Mesothelial cell of epicardium (in vitro differentiated cells): ENCODE measurements around the gene ARHGEF12. TPM values are rescaled to one million over a fixed set of nuclear protein-coding genes. Genes with fewer than 3 reads are reported as not detected.

Experiments used
- DNase-seq, 2 experiments: peaks; one replicate each; pipeline ENCODE4 v3.0.0; 2021; ENCODE audit warnings: low spot score in 2 of 2; ENCODE audit not compliant: unreplicated experiment in 2 of 2
- H3K27ac Mint-ChIP-seq: 2 replicates; pipeline ENCODE4 v1.8.0; 2021; ENCODE audit warnings: mixed read lengths
- H3K27me3 Mint-ChIP-seq: 2 replicates; pipeline ENCODE4 v1.8.0; 2021; ENCODE audit warnings: low read depth, mixed read lengths
- H3K36me3 Mint-ChIP-seq: 2 replicates; pipeline ENCODE4 v1.8.0; 2021; ENCODE audit warnings: mixed read lengths
- H3K4me1 Mint-ChIP-seq: 2 replicates; pipeline ENCODE4 v1.8.0; 2021; ENCODE audit warnings: mixed read lengths
- H3K4me3 Mint-ChIP-seq: 2 replicates; pipeline ENCODE4 v1.8.0; 2021; ENCODE audit warnings: mild to moderate bottlenecking, moderate library complexity, mixed read lengths
- H3K9me3 Mint-ChIP-seq: 2 replicates; pipeline ENCODE4 v1.8.0; 2021; ENCODE audit warnings: mixed read lengths
- total RNA-seq: library from RNA; stranded (reverse); gene quantifications from 3 replicates; pipeline ENCODE4 v1.2.1, GENCODE V29; 2021
- TF ChIP-seq, protein P1 (sequence below): fragments of 200-600 bp; sonication (generic); IDR thresholded peaks from one replicate; pipeline ENCODE4 v1.5.0; 2021; ENCODE audit warnings: antibody characterized with exemption; ENCODE audit not compliant: unreplicated experiment

ARHGEF12 gene
- total RNA-seq, 1 donor from 2014 or later: 86.0 TPM

DNA sequence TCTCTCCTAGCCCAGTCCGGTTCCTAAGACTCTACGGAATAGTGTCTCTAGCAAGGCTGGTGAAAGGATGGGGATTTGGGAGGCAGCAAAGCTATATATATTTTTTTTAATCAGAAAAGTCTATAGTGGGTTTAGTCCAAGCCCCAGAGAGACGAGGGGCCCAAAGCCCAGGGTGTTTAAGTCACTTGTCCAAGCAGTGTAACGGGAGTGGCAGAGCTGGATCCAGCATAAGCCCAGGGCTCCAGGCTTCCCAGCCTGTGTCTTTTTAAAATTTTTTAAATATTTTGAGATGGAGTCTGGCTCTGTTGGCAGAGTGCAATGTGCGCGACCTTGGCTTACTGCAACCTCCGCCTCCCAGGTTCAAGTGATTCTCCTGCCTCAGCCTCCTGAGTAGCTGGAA is 182.1 kb downstream of the ARHGEF12 start:
- Mint-ChIP-seq H3K4me1 (peaks cover 18% of the 10 kb centered on the region), H3K27me3 (peaks cover 49% of the 10 kb centered on the region), H3K4me3 (no peak overlapping the region), H3K9me3 (no peaks in the 10 kb centered on the region), H3K36me3 (no peaks in the 10 kb centered on the region), H3K27ac (no peak overlapping the region)
- no peak for DNase-seq
- TF ChIP-seq, protein P1, sequence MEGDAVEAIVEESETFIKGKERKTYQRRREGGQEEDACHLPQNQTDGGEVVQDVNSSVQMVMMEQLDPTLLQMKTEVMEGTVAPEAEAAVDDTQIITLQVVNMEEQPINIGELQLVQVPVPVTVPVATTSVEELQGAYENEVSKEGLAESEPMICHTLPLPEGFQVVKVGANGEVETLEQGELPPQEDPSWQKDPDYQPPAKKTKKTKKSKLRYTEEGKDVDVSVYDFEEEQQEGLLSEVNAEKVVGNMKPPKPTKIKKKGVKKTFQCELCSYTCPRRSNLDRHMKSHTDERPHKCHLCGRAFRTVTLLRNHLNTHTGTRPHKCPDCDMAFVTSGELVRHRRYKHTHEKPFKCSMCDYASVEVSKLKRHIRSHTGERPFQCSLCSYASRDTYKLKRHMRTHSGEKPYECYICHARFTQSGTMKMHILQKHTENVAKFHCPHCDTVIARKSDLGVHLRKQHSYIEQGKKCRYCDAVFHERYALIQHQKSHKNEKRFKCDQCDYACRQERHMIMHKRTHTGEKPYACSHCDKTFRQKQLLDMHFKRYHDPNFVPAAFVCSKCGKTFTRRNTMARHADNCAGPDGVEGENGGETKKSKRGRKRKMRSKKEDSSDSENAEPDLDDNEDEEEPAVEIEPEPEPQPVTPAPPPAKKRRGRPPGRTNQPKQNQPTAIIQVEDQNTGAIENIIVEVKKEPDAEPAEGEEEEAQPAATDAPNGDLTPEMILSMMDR: no peak

DNA sequence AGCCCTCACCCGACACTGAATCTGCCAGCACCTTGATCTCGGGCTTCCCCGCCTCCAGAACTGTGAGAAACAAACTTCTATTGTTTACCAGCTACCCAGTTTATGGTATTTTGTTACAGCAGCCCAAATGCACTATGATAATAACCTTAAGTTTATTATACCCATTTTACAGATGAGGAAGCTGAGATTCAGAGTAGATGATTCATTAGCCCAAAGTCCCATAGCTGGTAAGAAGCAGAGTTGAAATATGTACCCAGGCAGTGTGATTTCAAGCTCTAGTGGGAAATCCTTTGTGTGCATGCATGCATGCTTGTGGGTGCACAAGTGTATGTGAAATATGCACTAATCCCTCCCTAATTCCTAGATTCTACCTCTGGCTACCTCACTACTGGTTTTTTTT is 183.3 kb downstream of the ARHGEF12 start:
- H3K4me3 Mint-ChIP-seq: no peak overlapping the region
- H3K27me3 Mint-ChIP-seq: peaks cover 44% of the 10 kb centered on the region
- H3K27ac Mint-ChIP-seq: no peak overlapping the region
- DNase-seq: no peak
- no peaks in the 10 kb centered on the region for H3K36me3 Mint-ChIP-seq
- H3K9me3 Mint-ChIP-seq: no peaks in the 10 kb centered on the region
- H3K4me1 Mint-ChIP-seq: peaks cover 18% of the 10 kb centered on the region
- TF ChIP-seq, protein P1: no peak

DNA sequence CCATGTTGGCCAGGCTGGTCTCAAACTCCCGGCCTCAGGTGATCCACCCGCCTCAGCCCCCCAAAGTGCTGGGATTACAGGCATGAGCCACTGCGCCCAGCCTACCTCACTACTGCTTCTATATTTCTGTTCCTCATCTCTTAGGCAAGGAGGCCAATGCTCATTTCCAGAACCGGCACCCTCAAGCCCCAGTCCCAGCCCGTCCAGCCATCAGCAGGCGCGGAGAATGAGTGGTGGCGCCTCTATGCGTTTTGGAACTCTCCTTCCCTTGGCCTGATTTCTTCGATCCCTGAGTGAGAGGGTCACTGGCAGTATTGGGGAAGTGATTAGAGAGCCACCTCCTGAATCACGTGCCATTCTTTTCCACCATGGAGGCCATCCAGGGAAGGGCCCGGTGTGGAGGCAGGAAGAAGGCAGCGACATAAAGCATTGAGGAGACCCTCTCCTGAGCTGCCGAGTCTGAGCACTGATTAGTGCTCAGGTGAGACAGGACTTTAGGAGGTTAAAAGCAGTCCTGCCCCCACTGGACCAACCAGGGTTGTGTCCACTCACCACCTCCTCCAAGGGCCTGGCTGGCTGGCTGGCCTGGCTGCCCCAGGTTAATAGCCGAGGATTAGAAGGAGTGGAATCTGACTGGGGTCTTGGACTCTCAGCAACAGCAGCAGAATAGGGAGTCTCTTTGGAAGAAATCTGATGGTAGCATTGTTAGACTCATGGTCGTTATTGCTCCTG is 184.0 kb downstream of the ARHGEF12 start:
- H3K9me3 Mint-ChIP-seq: no peaks in the 10 kb centered on the region
- TF ChIP-seq, protein P1: no peak
- H3K4me1 Mint-ChIP-seq: peaks cover 18% of the 10 kb centered on the region
- H3K27ac Mint-ChIP-seq: no peak overlapping the region
- peaks cover 37% of the 10 kb centered on the region for H3K27me3 Mint-ChIP-seq
- H3K4me3 Mint-ChIP-seq: no peak overlapping the region
- H3K36me3 Mint-ChIP-seq: no peaks in the 10 kb centered on the region
- DNase-seq: no peak

DNA sequence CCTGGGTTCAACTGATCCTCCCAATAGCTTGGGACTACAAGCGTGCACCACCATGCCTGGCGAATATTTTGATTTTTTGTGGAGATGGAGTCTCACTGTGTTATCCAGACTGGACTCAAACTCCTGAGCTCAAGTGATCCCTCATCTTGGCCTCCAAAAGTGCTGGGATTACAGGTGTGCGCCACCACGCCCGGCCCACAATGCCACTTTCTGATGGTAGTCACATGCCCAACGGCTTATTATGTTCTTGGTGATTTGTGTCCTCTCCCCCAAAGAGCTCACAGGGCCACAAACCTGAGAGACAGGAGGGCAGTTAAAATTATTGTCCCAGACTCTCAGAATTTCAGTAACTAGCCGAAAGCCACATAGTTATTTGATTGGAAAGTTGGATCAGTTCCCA is 185.0 kb downstream of the ARHGEF12 start:
- Mint-ChIP-seq H3K4me3 (no peak overlapping the region), H3K4me1 (peaks cover 16% of the 10 kb centered on the region), H3K27ac (no peak overlapping the region), H3K36me3 (no peaks in the 10 kb centered on the region), H3K9me3 (no peaks in the 10 kb centered on the region), H3K27me3 (peaks cover 28% of the 10 kb centered on the region)
- DNase-seq: no peak
- TF ChIP-seq, protein P1: no peak

DNA sequence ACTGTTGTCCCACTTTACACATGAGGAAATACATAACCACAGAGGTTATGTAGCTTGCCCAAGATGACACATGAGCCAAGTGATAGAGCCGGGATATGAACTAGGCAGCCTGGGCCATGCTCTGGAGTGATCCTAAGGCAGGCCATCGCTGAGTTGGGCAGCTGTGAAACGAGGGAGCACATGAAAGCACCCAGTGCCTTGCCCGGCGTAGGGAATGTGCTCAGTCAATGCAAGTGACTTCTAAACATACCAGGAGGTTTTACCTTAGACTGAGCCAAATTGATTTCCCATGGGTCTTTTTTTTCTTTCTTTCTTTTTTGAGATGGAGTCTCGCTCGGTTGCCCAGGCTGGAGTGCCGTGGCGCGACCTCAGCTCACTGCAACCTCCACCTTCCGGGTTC is 185.8 kb downstream of the ARHGEF12 start:
- no peak overlapping the region for H3K27ac Mint-ChIP-seq
- no peak overlapping the region for H3K4me3 Mint-ChIP-seq
- no peak for DNase-seq
- no peaks in the 10 kb centered on the region for H3K9me3 Mint-ChIP-seq
- H3K4me1 Mint-ChIP-seq: peaks cover 10% of the 10 kb centered on the region
- peaks cover 23% of the 10 kb centered on the region for H3K27me3 Mint-ChIP-seq
- TF ChIP-seq, protein P1: no peak
- H3K36me3 Mint-ChIP-seq: no peaks in the 10 kb centered on the region

DNA sequence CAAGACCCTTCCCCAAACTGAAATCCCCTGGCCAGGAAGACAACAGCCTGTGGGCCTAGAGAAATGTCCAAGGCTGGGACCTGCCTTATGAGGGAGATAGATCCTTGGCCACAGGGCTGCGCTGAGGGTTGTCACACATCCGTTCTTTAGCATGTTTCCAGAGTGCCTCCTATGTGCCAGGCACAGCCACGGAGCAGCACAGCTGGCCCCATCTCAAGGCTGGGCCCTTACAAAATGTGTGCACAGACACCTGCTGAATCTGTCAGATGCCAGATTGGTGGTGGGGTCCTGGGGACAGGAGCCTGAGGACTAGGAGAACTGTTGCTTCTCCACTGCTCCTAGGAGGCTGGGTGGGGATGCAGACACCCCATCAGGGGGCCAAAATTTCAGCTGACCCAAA is 186.5 kb downstream of the ARHGEF12 start:
- TF ChIP-seq, protein P1: no peak
- Mint-ChIP-seq H3K27ac (no peak overlapping the region), H3K9me3 (no peaks in the 10 kb centered on the region), H3K36me3 (no peaks in the 10 kb centered on the region), H3K27me3 (peaks cover 21% of the 10 kb centered on the region), H3K4me1 (peaks cover 7% of the 10 kb centered on the region), H3K4me3 (no peak overlapping the region)
- DNase-seq: no peak
